ENCODE results near the gene RANBP3L.
"Not testable (repeated sequence)": the region's sequence is repeated elsewhere in the genome, so short reads cannot be mapped to it uniquely, and the experiment has no call there.

The RANBP3L gene

DNA sequence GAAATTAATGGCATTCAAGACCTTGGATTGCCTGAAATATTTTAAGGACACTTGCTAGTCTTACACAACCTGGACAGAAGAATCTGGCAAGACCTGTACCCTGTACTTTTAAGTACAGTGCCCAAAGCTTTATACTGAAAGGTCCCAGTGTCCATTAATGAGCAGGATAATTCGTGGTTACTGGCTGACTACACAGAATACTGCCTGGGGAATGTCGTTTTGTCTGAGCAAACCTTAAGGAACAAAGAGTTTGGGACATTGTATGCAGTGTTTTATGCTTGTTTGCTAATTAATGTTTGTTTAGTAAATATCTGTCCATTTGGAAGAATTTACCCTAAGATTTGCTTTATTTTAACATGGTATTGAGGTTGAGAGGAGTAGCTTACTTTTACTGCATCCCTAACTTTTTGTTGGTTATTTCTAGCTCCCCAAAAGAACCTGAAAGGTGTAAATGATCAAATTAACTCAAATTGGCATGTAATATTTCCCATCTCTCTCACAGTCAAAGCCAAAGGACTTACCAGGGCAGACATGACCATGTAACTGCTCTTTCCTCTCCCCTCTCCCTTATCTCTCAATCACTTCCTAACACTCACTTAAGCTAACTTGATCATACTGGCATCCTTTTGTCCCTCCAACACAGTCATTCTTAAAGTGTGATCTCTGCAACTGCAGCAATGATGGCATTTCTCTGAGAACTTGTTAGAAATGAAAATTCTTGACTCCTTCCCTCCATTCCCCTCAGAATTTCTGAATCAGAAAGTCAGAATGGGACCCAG is 15.7 kb downstream of the RANBP3L start:
- DNase-seq, result no peak

- not testable (repeated sequence) for DNase-seq
These were observed 17.9 kb downstream of the RANBP3L start for GRCh38 chr5:36283775-36284174.

GRCh38 chr5:36281626-36282025 is 20.1 kb downstream of the RANBP3L start:
- DNase-seq, result no peak

DNA sequence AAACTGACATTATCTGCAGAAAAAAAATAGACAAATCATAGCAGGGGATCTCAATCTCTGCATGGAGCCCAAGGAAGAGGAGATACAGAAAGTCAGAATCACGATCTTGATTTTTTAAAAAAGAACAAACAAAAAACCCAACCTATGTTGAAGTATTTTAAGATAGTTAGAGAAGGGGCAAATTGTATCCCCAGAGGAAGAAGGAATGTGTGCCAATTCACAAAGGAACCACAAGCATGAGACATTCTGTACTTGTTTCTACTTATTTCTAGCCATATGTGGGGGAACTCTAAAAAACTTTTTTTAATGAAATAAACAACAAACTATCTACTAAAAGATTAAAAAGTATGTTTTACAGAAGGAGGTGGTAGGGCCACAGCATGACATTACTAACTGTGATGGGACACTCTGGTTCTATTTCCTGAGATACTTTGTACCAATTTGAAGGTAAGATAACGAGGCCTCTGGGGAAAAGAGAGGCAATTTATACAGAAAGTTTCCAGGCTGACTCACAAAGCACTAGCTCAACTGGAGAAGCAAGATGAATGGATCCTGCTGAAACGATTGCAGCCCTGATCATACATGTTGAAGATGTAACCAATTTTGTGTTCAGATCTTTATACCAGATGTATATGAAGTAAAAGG is 22.5 kb downstream of the RANBP3L start:
- no peak for DNase-seq

GRCh38 chr5:36277521-36278176 is 24.1 kb downstream of the RANBP3L start:
- DNase-seq, result no peak

- no peak for DNase-seq
These were observed 24.8 kb downstream of the RANBP3L start for GRCh38 chr5:36276864-36277263.

DNA sequence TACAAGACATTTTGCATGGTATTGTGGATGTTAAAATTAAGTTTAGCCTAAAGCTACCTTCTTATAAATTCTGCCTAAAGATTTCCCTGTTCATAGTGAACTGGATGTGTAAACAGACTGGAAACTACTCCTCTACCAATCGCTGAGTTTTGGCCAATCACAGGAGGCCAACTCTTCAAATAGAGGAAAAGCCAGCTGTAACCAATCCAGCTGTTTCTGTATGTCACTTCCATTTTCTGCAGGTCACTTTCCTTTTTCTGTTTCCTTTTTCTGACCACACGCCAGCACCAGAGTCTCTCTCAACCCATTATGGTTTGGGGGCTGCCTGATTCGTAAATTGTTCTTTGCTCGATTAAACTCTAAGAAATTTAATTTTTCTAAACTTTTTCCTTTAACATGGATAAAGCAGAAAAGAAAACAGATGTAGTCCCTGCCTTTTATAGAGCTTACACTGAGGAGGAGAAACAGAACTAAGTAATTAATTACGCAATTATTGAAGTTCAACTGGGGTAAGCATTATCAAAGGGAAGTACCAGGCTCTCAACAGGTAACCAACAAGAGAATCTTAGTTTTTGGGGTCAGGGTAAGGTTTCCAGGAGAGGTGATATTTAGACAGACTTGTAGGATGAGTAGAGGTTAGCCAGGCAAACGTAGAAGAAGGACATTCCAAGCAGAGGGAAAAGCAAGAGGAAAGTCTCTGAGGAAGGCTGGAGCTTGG is 27.7 kb downstream of the RANBP3L start:
- no peak for DNase-seq

DNA sequence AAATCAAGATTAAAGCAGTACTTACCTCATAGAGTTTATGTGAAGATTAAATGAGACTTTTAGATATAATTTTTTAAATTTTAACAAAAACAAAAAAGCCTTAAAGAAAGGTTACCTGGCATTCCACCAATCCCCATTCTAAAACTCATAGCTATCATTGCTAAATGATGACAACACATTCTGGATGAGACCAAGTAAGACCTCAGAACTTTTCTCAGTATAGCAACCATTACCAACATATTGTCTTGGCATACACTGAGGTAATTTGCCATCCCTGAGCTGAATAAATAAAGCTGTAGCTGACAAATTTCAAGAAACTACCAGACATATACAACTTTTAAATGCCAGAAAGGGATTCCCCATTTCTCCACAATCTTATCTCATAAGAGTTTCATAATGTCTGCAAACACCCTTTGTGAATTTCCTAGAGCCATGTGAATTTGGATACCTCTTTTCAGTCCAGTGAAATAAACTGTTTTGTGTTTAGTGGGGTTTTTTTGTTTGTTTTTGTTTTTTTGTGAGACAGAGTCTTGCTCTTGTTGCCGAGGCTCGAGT is 29.5 kb downstream of the RANBP3L start:
- DNase-seq, result no peak

GRCh38 chr5:36270876-36271575 is 30.7 kb downstream of the RANBP3L start:
- no peak for DNase-seq

DNA sequence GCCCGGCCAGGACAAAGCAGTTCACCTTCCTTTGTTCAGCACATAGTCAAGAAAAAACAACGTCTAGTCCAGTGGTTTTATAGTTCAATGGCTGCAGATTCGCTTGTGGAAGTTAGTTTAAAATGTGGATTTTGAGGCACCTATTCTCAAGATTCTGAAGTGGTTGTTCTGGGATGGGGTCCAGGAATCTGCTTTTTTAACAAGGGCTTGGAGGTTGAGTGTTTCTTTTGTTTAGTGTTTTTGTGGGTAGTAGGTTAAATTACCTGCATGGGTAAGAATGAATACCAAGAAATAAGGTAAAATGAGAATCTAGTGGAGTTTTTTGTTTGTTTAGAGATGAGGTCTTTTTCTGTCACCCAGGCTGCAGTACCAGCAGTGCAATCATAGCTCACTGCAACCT is 31.5 kb downstream of the RANBP3L start:
- no peak for DNase-seq

GRCh38 chr5:36269478-36269877 is 32.2 kb downstream of the RANBP3L start:
- no peak for DNase-seq

- DNase-seq, result no peak
These were observed 33.8 kb downstream of the RANBP3L start for GRCh38 chr5:36267905-36268304.

- DNase-seq, result no peak
These were observed 37.4 kb downstream of the RANBP3L start for GRCh38 chr5:36264202-36264760.

GRCh38 chr5:36261186-36261585 is 40.5 kb downstream of the RANBP3L start:
- DNase-seq, result no peak

GRCh38 chr5:36253575-36253974 is 48.1 kb downstream of the RANBP3L start:
- DNase-seq, result no peak

- no peak for DNase-seq
These were observed 48.9 kb downstream of the RANBP3L start for GRCh38 chr5:36252722-36253365.

DNA sequence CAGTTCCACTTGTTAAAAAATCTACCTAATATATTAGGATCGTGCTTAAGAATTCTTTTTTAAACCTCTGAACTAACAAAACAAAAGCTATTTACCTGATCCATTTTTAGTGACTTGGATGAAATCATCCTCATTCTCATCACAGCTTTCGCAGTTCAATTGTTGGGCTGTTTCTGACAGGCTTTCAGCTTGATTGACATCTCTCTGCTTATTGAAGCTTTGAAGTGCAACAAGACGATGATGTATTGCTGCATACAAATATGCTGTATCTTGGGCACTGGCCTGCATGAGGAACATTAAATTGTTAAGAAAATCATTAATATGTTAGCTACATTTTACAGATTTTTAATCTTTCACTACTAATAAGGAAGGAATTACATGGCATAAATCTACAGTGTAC is 50.5 kb downstream of the RANBP3L start:
- no peak for DNase-seq

- DNase-seq, result no peak
These were observed 51.3 kb downstream of the RANBP3L start for GRCh38 chr5:36250427-36250826.

- no peak for DNase-seq
These were observed 55.5 kb downstream of the RANBP3L start for GRCh38 chr5:36246036-36246800.

DNA sequence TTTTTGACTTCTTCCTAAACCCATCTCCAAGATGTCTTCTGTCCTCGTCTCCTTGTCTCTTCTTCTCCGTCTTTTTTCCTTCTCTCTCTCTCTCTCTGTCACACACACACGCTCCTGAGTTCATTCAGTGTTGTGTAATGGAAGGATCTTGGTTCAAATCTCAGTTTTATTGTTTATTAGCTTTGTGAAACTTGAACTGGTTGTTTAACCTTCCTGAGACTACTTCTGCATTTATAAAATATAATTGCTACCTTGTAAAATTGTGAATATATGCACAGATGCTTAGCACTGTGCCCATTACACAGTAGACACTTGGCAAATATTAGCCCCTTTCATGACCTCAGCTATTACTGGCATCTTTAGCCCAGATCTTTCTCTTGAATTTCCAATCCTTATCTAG is 57.6 kb downstream of the RANBP3L start:
- DNase-seq, result no peak

GRCh38 chr5:36243653-36244052 is 58.0 kb downstream of the RANBP3L start:
- no peak for DNase-seq

Measured in NCI-H1436 (cell line).